Liver (tissue), 9 donors: ENCODE results near the gene SYNDIG1. TPM values are rescaled to one million over a fixed set of nuclear protein-coding genes. Genes with fewer than 3 reads are reported as not detected.

Experiments used
- DNase-seq: peaks from one replicate; pipeline ENCODE4 v3.0.0-alpha.2; 2017; ENCODE audit warnings: low spot score
- H3K27ac ChIP-seq, 2 donors: one replicate each; pipeline ENCODE4 v1.7.0; 2013; ENCODE audit warnings: inconsistent platforms in 2 of 2, low read length in 2 of 2, control low read depth in 1 of 2, low read depth in 1 of 2, mild to moderate bottlenecking in 1 of 2
- H3K27me3 ChIP-seq, 4 donors: one replicate each; pipeline versions ENCODE4 v1.6.1 to v1.7.0; 2013; ENCODE audit warnings: low read length in 3 of 4, inconsistent platforms in 1 of 4, mild to moderate bottlenecking in 1 of 4, moderate library complexity in 1 of 4; ENCODE audit not compliant: control insufficient read depth in 4 of 4, insufficient read depth in 4 of 4
- H3K36me3 ChIP-seq, 4 donors: one replicate each; pipeline versions ENCODE4 v1.6.1 to v1.7.0; 2013; ENCODE audit warnings: low read length in 3 of 4, mild to moderate bottlenecking in 3 of 4, low read depth in 1 of 4, moderate library complexity in 1 of 4; ENCODE audit not compliant: control insufficient read depth in 4 of 4, insufficient read depth in 3 of 4
- H3K4me1 ChIP-seq, 4 donors: one replicate each; pipeline versions ENCODE4 v1.6.1 to v1.7.0; 2013; ENCODE audit warnings: low read length in 3 of 4, mild to moderate bottlenecking in 3 of 4, moderate library complexity in 1 of 4; ENCODE audit not compliant: control insufficient read depth in 4 of 4, insufficient read depth in 4 of 4
- H3K4me3 ChIP-seq, 3 donors: one replicate each; pipeline versions ENCODE4 v1.6.1 to v1.7.0; 2013; ENCODE audit warnings: low read length in 3 of 3, control low read depth in 1 of 3, low read depth in 1 of 3, mild to moderate bottlenecking in 1 of 3
- H3K9ac ChIP-seq, 2 donors: one replicate each; pipeline ENCODE4 v1.7.0; 2013; ENCODE audit warnings: low read length in 2 of 2, mild to moderate bottlenecking in 2 of 2, moderate library complexity in 2 of 2, control low read depth in 1 of 2, low read depth in 1 of 2
- H3K9me3 ChIP-seq, 4 donors: one replicate each; pipeline versions ENCODE4 v1.6.1 to v1.7.0; 2013; ENCODE audit warnings: low read length in 3 of 4; ENCODE audit not compliant: control insufficient read depth in 4 of 4
- ATF3 ChIP-seq: IDR thresholded peaks from 2 replicates; pipeline ENCODE4 v1.6.1; 2016; ENCODE audit warnings: antibody characterized with exemption
- CTCF ChIP-seq: fragments of 150-350 bp; IDR thresholded peaks from 2 replicates; pipeline ENCODE4 v1.5.1; 2017; ENCODE audit warnings: improper control_type of control experiment, low read depth, low read length; ENCODE audit not compliant: missing input control
- EGR1 ChIP-seq, 2 donors: IDR thresholded peaks; 2 replicates each; pipeline ENCODE4 v1.6.1; 2016 to 2018; ENCODE audit warnings: antibody characterized with exemption in 2 of 2, low read depth in 2 of 2
- FOXA1 ChIP-seq: IDR thresholded peaks from 2 replicates; pipeline ENCODE4 v1.6.1; 2016; ENCODE audit warnings: antibody characterized with exemption
- FOXA2 ChIP-seq: IDR thresholded peaks from 2 replicates; pipeline ENCODE4 v1.6.1; 2016; ENCODE audit warnings: antibody characterized with exemption
- GABPA ChIP-seq, 2 donors: IDR thresholded peaks in 1 of 2; conservative IDR thresholded peaks in 1 of 2; 2 replicates each; pipeline ENCODE4 v1.6.1; 2016; ENCODE audit warnings: antibody characterized with exemption in 2 of 2, mild to moderate bottlenecking in 1 of 2, moderate library complexity in 1 of 2
- HNF4G ChIP-seq: IDR thresholded peaks from 2 replicates; pipeline ENCODE4 v1.6.1; 2016; ENCODE audit warnings: antibody characterized with exemption
- MAX ChIP-seq: IDR thresholded peaks from 2 replicates; pipeline ENCODE4 v1.6.1; 2016; ENCODE audit warnings: antibody characterized with exemption
- NR2F2 ChIP-seq: IDR thresholded peaks from 2 replicates; pipeline ENCODE4 v1.6.1; 2016; ENCODE audit warnings: antibody characterized with exemption
- RAD21 ChIP-seq, 2 donors: IDR thresholded peaks; 2 replicates each; pipeline ENCODE4 v1.6.1; 2016; ENCODE audit warnings: antibody characterized with exemption in 2 of 2, mild to moderate bottlenecking in 2 of 2
- REST ChIP-seq: IDR thresholded peaks from 2 replicates; pipeline ENCODE4 v1.6.1; 2016; ENCODE audit warnings: antibody characterized with exemption, mild to moderate bottlenecking
- RXRA ChIP-seq, 2 donors: IDR thresholded peaks; 2 replicates each; pipeline ENCODE4 v1.6.1; 2017 to 2018; ENCODE audit warnings: antibody characterized with exemption in 2 of 2, mild to moderate bottlenecking in 1 of 2
- SP1 ChIP-seq: IDR thresholded peaks from 2 replicates; pipeline ENCODE4 v1.6.1; 2018; ENCODE audit warnings: antibody characterized with exemption, mild to moderate bottlenecking
- TAF1 ChIP-seq: conservative IDR thresholded peaks from 2 replicates; pipeline ENCODE4 v1.6.1; 2016; ENCODE audit warnings: antibody characterized with exemption, mild to moderate bottlenecking
- YY1 ChIP-seq: IDR thresholded peaks from 2 replicates; pipeline ENCODE4 v1.6.1; 2016; ENCODE audit warnings: antibody characterized with exemption, mild to moderate bottlenecking
- ZBTB33 ChIP-seq: IDR thresholded peaks from 2 replicates; pipeline ENCODE4 v1.6.1; 2016; ENCODE audit warnings: antibody characterized with exemption
- WGBS: extraction: QIAGEN DNeasy Blood & Tissue Kit; methylation state at CpG from one replicate; pipeline ENCODE4 v1.1.7; 2013; 5-methylcytosine and 5-hydroxymethylcytosine counted together
- polyA plus RNA-seq, 2 donors: library from polyadenylated mRNA; stranded (reverse) in 1 of 2; unstranded in 1 of 2; fragments of 200-250 nt in 1 of 2; fragments of >200 nt in 1 of 2; fragmentation: Nextera tagmentation in 1 of 2; extraction: Ambion mirVana in 1 of 2; gene quantifications; one replicate each; pipeline versions ENCODE4 v1.2.1 to v1.2.3, GENCODE V29; 2013 to 2015
- total RNA-seq, 2 donors: library from RNA; depleted of rRNA; stranded (reverse); fragments of >200 nt; gene quantifications; one replicate each; pipeline ENCODE4 v1.2.3, GENCODE V29; 2014
- donor health status: healthy.
- donor health status: healthy.
- donor health status: healthy.
- donor health status: healthy.
- donor health status: healthy.

The SYNDIG1 gene
- total and polyA plus RNA-seq, 4 donors: 0.05 to 0.08 TPM; not detected in 2

- Histone ChIP-seq H3K27ac (no peak overlapping the region), H3K9me3 (no peaks in the 10 kb centered on the region), H3K9ac (no peak overlapping the region), H3K36me3 (no peaks in the 10 kb centered on the region), H3K27me3 (no peaks in the 10 kb centered on the region), H3K4me1 (no peaks in the 10 kb centered on the region), H3K4me3 (no peak overlapping the region)
- 94% methylated on average over 9 of the region's 9 CpGs for WGBS
- TF ChIP-seq NR2F2 (no peak), REST (no peak), FOXA1 (no peak), HNF4G (no peak), CTCF (no peak), YY1 (no peak)
- no peak for DNase-seq
These were observed 198.9 kb downstream of the SYNDIG1 start for GRCh38 chr20:24668384-24668702.

- WGBS: 76% methylated on average over 5 of the region's 5 CpGs
- DNase-seq: no peak
- TF ChIP-seq FOXA2: no peak
- TF ChIP-seq ATF3: no peak
- TF ChIP-seq CTCF: no peak
- no peak for TF ChIP-seq TAF1
- no peak for TF ChIP-seq RAD21 (IDR thresholded peaks at IDR 0.05)
- no peak for TF ChIP-seq MAX
- no peak for TF ChIP-seq SP1
- TF ChIP-seq GABPA (IDR thresholded peaks at IDR 0.05 in 1 of 2, conservative IDR thresholded peaks at IDR 0.05 in 1 of 2): no peak
- no peak for TF ChIP-seq ZBTB33
- TF ChIP-seq EGR1 (IDR thresholded peaks at IDR 0.05; ENCODE audit: low read depth in 2 of 2): no peak
- TF ChIP-seq HNF4G: no peak
- no peak for TF ChIP-seq RXRA (IDR thresholded peaks at IDR 0.05)
These were observed 199.4 kb downstream of the SYNDIG1 start for GRCh38 chr20:24668791-24669190.

More at GRCh38 chr20:24668791-24669190, 199.4 kb downstream of the SYNDIG1 start:
- no peak overlapping the region for H3K4me3 ChIP-seq
- no peaks in the 10 kb centered on the region for H3K4me1 ChIP-seq
- H3K27ac ChIP-seq: no peak overlapping the region
- H3K27me3 ChIP-seq: no peaks in the 10 kb centered on the region
- H3K9ac ChIP-seq: no peak overlapping the region
- H3K36me3 ChIP-seq: no peaks in the 10 kb centered on the region
- no peaks in the 10 kb centered on the region for H3K9me3 ChIP-seq
